ENCODE data around the gene THBS2.

- TF ChIP-seq CTCF (IDR thresholded peaks at IDR 0.05; ENCODE audit: low read length) (no peak), EZH2 (IDR thresholded peaks at IDR 0.05; ENCODE audit: borderline replicate concordance, low read length) (no peak)
These were observed 65.6 kb downstream of the THBS2 start for GRCh38 chr6:169188051-169188470.

All from OCI-LY1 (cell line).